NCI-H1417 (cell line): Measurements from ENCODE around the gene EIF1AD.
A peak's percentile ranks its signal among the peaks of the same experiment; 100 is the strongest.
"Not testable (repeated sequence)": the region's sequence is repeated elsewhere in the genome, so short reads cannot be mapped to it uniquely, and the experiment has no call there.

ENCODE experiments used
- DNase-seq, 3 experiments: peaks; one replicate each; lab custom pipeline; 2025; lab: John Stamatoyannopoulos, UW

Gene EIF1AD

GRCh38 chr11:66001942-66002647 is at the start of gene EIF1AD, which contains the start of gene BANF1:
TSS of gene EIF1AD (minus strand) at chr11:66002157. CDS start at chr11:66000389, 1,768 bp downstream.
TSS of gene BANF1 (plus strand) at chr11:66002503. CDS start at chr11:66003251, 748 bp downstream.
- DNase-seq, result peak; percentile 94 to 100 (median 100)

GRCh38 chr11:66051371-66051765 is 49.4 kb upstream of the EIF1AD start:
- no peak for DNase-seq

GRCh38 chr11:66050581-66051231 is 48.7 kb upstream of the EIF1AD start:
- peak in 2 of 3 experiments; percentile 32 to 56 for DNase-seq

GRCh38 chr11:66048547-66049323 is 46.8 kb upstream of the EIF1AD start, which contains the start of gene GAL3ST3:
TSS of gene GAL3ST3 (minus strand) at chr11:66049161. CDS start at chr11:66045415, 3,746 bp downstream.
- peak in 2 of 3 experiments; percentile 23 to 44 for DNase-seq

- no peak for DNase-seq
Measured at GRCh38 chr11:66047541-66048365, 45.8 kb upstream of the EIF1AD start.

GRCh38 chr11:66046901-66047300 is 44.9 kb upstream of the EIF1AD start:
- DNase-seq, result no peak

- DNase-seq, result peak; percentile 58 to 81 (median 69)
Measured at GRCh38 chr11:66045177-66045639, 43.3 kb upstream of the EIF1AD start.

- DNase-seq, result no peak
Measured at GRCh38 chr11:66044757-66045156, 42.8 kb upstream of the EIF1AD start.

- DNase-seq, result no peak
Measured at GRCh38 chr11:66042996-66043906, 41.3 kb upstream of the EIF1AD start.

- DNase-seq, result no peak
Measured at GRCh38 chr11:66042227-66042995, 40.5 kb upstream of the EIF1AD start.

GRCh38 chr11:66039765-66040164 is 37.8 kb upstream of the EIF1AD start:
- DNase-seq, result no peak

- no peak for DNase-seq
Measured at GRCh38 chr11:66037327-66037726, 35.4 kb upstream of the EIF1AD start.

GRCh38 chr11:66036334-66036710 is 34.4 kb upstream of the EIF1AD start:
- no peak for DNase-seq

- DNase-seq, result no peak
Measured at GRCh38 chr11:66035653-66036333, 33.8 kb upstream of the EIF1AD start.

- no peak for DNase-seq
Measured at GRCh38 chr11:66032957-66033735, 31.2 kb upstream of the EIF1AD start.

GRCh38 chr11:66026017-66026529 is 24.1 kb upstream of the EIF1AD start, which contains the start of gene CATSPER1:
TSS of gene CATSPER1 (minus strand) at chr11:66026479. CDS start at chr11:66026379, 100 bp downstream.
- no peak for DNase-seq

- not testable (repeated sequence) for DNase-seq
Measured at GRCh38 chr11:66023186-66023440, 21.2 kb upstream of the EIF1AD start.
